SH-SY5Y (cell line): ENCODE measurements around the gene DYTN.

Experiments used
- GATA2 ChIP-seq: IDR thresholded peaks from 2 replicates; pipeline ENCODE4 v1.6.1; 2011; ENCODE audit warnings: mild to moderate bottlenecking, low read depth, low read length
- GATA3 ChIP-seq: IDR thresholded peaks from 2 replicates; pipeline ENCODE4 v1.6.1; 2011; ENCODE audit warnings: low read depth, mild to moderate bottlenecking, low read length, moderate library complexity

DNA sequence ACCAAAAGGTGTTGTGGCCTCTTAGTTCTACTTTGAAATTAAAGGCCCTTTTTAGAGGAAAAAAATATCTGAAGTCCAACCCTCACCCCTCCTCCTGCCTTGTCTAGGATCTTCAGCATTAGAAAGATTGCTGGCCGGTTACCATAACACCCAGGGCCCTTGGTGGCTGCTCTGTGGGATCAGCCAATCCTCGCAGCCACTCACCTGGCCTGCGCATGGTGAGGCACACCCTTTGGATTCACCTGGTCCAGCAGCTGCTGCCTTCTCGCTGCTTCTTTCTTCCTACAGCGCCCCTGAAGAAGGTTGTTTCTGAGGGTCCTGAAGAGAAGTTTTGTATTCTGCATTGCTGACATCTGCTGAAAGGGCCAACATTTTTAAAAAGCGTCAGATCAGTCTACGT lies 25.2 kb downstream of the DYTN start:
- no peak for TF ChIP-seq GATA3
- TF ChIP-seq GATA2: no peak
